H1 (cell line): ENCODE results near the gene CA14. TPM values are rescaled to one million over a fixed set of nuclear protein-coding genes. Genes with fewer than 3 reads are reported as not detected.

ENCODE experiments used
- CTCF ChIA-PET: fragments of 300-600 bp; sonication (Branson Sonifier 250); formaldehyde crosslinking; loops from one replicate; lab custom pipeline; 2021; ENCODE audit not compliant: partially characterized antibody; lab: Charles Lee
- POLR2A ChIA-PET: fragments of 300-600 bp; sonication (Branson Sonifier 250); formaldehyde crosslinking; loops from one replicate; lab custom pipeline; 2021; ENCODE audit warnings: inconsistent platforms; ENCODE audit not compliant: partially characterized antibody; lab: Charles Lee
- DNase-seq, 2 experiments: peaks; one replicate each; pipeline versions ENCODE4 v3.0.0 to v3.0.0-alpha.2; 2010 to 2022; ENCODE audit warnings: low spot score in 2 of 2, low read depth in 1 of 2, mixed read lengths in 1 of 2
- FAIRE-seq: peaks from 2 replicates; lab custom pipeline; 2011; peaks lifted over from hg19 to GRCh38; lab: Jason Lieb, UNC
- H2AFZ ChIP-seq: 2 replicates; pipeline ENCODE4 v1.8.1; 2012; ENCODE audit warnings: low read length, inconsistent platforms
- H2AK5ac ChIP-seq: 2 replicates; pipeline ENCODE4 v1.6.1; 2013; ENCODE audit warnings: low read depth, low read length
- H2BK120ac ChIP-seq: replicated peaks from 2 replicates; pipeline ENCODE3; 2013; ENCODE audit warnings: low read depth, low read length, inconsistent platforms
- H2BK12ac ChIP-seq: 2 replicates; pipeline ENCODE4 v1.6.1; 2013; ENCODE audit warnings: low read depth, low read length
- H2BK15ac ChIP-seq: 2 replicates; pipeline ENCODE4 v1.6.1; 2013; ENCODE audit warnings: low read length
- H2BK20ac ChIP-seq: 2 replicates; pipeline ENCODE4 v1.6.1; 2013; ENCODE audit warnings: low read length
- H2BK5ac ChIP-seq: 2 replicates; pipeline ENCODE4 v1.6.1; 2013; ENCODE audit warnings: low read depth, low read length
- H3K14ac ChIP-seq: 2 replicates; pipeline ENCODE4 v1.6.1; 2013; ENCODE audit warnings: inconsistent platforms; ENCODE audit not compliant: insufficient read length
- H3K18ac ChIP-seq: 2 replicates; pipeline ENCODE4 v1.6.1; 2013; ENCODE audit warnings: low read length; ENCODE audit errors: extremely low read depth
- H3K23ac ChIP-seq: 2 replicates; pipeline ENCODE4 v1.6.1; 2013; ENCODE audit warnings: inconsistent platforms; ENCODE audit not compliant: insufficient read length
- H3K23me2 ChIP-seq: 2 replicates; pipeline ENCODE4 v1.6.1; 2013; ENCODE audit warnings: low read depth, low read length
- H3K27ac ChIP-seq: 2 replicates; pipeline ENCODE4 v1.6.1; 2011; ENCODE audit warnings: low read depth, low read length, inconsistent platforms
- H3K27me3 ChIP-seq, 4 experiments: replicated peaks in 1 of 4; 1 replicate in 1 of 4; 2 replicates in 3 of 4; pipeline versions ENCODE4 v1.6.1 to v1.8.1; 2011 to 2013; ENCODE audit warnings: low read length in 3 of 4, mild to moderate bottlenecking in 3 of 4, inconsistent platforms in 2 of 4, mixed read lengths in 2 of 4, moderate library complexity in 1 of 4; ENCODE audit not compliant: control insufficient read depth in 3 of 4, insufficient read depth in 3 of 4; ENCODE audit errors: extremely low read depth in 1 of 4
- H3K36me3 ChIP-seq, 4 experiments: 2 replicates each; pipeline versions ENCODE4 v1.6.1 to v1.8.1; 2011 to 2013; ENCODE audit warnings: mild to moderate bottlenecking in 4 of 4, low read length in 3 of 4, moderate library complexity in 2 of 4, control low read depth in 1 of 4, inconsistent platforms in 1 of 4; ENCODE audit not compliant: insufficient read depth in 4 of 4, control insufficient read depth in 2 of 4
- H3K4ac ChIP-seq: replicated peaks from 2 replicates; pipeline ENCODE3; 2013; ENCODE audit warnings: low read length, low read depth, mixed read lengths, inconsistent platforms; ENCODE audit not compliant: insufficient read length
- H3K4me1 ChIP-seq, 4 experiments: replicated peaks in 1 of 4; 1 replicate in 1 of 4; 2 replicates in 3 of 4; pipeline versions ENCODE4 v1.6.1 to v1.8.1; 2011 to 2013; ENCODE audit warnings: low read length in 3 of 4, inconsistent platforms in 2 of 4, mixed read lengths in 1 of 4; ENCODE audit not compliant: insufficient read depth in 4 of 4, control insufficient read depth in 3 of 4
- H3K4me2 ChIP-seq, 2 experiments: 2 replicates each; pipeline versions ENCODE4 v1.6.1 to v1.8.1; 2011 to 2013; ENCODE audit warnings: low read depth in 2 of 2, low read length in 2 of 2, control low read depth in 1 of 2, inconsistent platforms in 1 of 2, mild to moderate bottlenecking in 1 of 2; ENCODE audit not compliant: insufficient read depth in 1 of 2
- H3K4me3 ChIP-seq, 4 experiments: fragments of 200-600, 300-600 bp in 1 of 4; sonication (generic), shearing (Covaris generic), sonication (Bioruptor Twin) in 1 of 4; 2 replicates each; pipeline versions ENCODE4 v1.5.1 to v1.8.1; 2011 to 2016; ENCODE audit warnings: low read length in 4 of 4, low read depth in 3 of 4, control low read depth in 2 of 4, inconsistent platforms in 2 of 4, mild to moderate bottlenecking in 2 of 4, mixed read lengths in 1 of 4, moderate library complexity in 1 of 4; ENCODE audit not compliant: insufficient read depth in 2 of 4; ENCODE audit errors: extremely low read depth in 1 of 4
- H3K56ac ChIP-seq: replicated peaks from 2 replicates; pipeline ENCODE3; 2013; ENCODE audit warnings: low read depth, mild to moderate bottlenecking, mixed read lengths, low read length, inconsistent platforms; ENCODE audit not compliant: insufficient read length
- H3K79me1 ChIP-seq: 2 replicates; pipeline ENCODE4 v1.6.1; 2013; ENCODE audit warnings: low read depth, low read length, control low read depth
- H3K79me2 ChIP-seq, 2 experiments: 2 replicates each; pipeline versions ENCODE4 v1.6.1 to v1.8.1; 2012 to 2013; ENCODE audit warnings: low read length in 2 of 2, mild to moderate bottlenecking in 2 of 2, inconsistent platforms in 1 of 2; ENCODE audit not compliant: insufficient read depth in 2 of 2, control insufficient read depth in 1 of 2
- H3K9ac ChIP-seq, 4 experiments: replicated peaks in 1 of 4; 1 replicate in 1 of 4; 2 replicates in 3 of 4; pipeline versions ENCODE4 v1.6.1 to v1.8.1; 2011 to 2013; ENCODE audit warnings: low read depth in 3 of 4, low read length in 3 of 4, control low read depth in 2 of 4, mild to moderate bottlenecking in 2 of 4, moderate library complexity in 2 of 4, inconsistent platforms in 1 of 4; ENCODE audit errors: extremely low read depth in 1 of 4
- H3K9me3 ChIP-seq, 2 experiments: 2 replicates each; pipeline versions ENCODE4 v1.6.1 to v1.8.1; 2012 to 2013; ENCODE audit warnings: mild to moderate bottlenecking in 2 of 2, moderate library complexity in 2 of 2, control low read depth in 1 of 2, inconsistent platforms in 1 of 2, low read depth in 1 of 2, low read length in 1 of 2, mixed read lengths in 1 of 2; ENCODE audit not compliant: insufficient read depth in 2 of 2
- H4K20me1 ChIP-seq, 2 experiments: replicated peaks in 1 of 2; 2 replicates each; pipeline versions ENCODE3 to v1.8.1; 2011 to 2013; ENCODE audit warnings: inconsistent platforms in 2 of 2, low read length in 2 of 2, mild to moderate bottlenecking in 1 of 2; ENCODE audit not compliant: insufficient read depth in 2 of 2, control insufficient read depth in 1 of 2
- H4K5ac ChIP-seq: 2 replicates; pipeline ENCODE4 v1.6.1; 2013; ENCODE audit warnings: low read length, low read depth, mixed read lengths, inconsistent platforms; ENCODE audit not compliant: insufficient read length
- H4K8ac ChIP-seq: 2 replicates; pipeline ENCODE4 v1.8.0; 2013; ENCODE audit warnings: mild to moderate bottlenecking, moderate library complexity, low read length, inconsistent platforms; ENCODE audit not compliant: insufficient read depth; ENCODE audit errors: extremely low read depth
- H4K91ac ChIP-seq: replicated peaks from 2 replicates; pipeline ENCODE3; 2013; ENCODE audit warnings: low read length, mixed read lengths, inconsistent platforms; ENCODE audit not compliant: insufficient read length
- CBX8 ChIP-seq: fragments of 300-800, 300-1000 bp; sonication (generic); IDR thresholded peaks from 2 replicates; pipeline ENCODE4 v1.7.1; 2016; ENCODE audit warnings: low read depth, low read length, borderline replicate concordance
- CREB1 ChIP-seq: IDR thresholded peaks from 2 replicates; pipeline ENCODE4 v1.6.1; 2012; ENCODE audit warnings: inconsistent platforms
- GTF2F1 ChIP-seq: IDR thresholded peaks from 2 replicates; pipeline ENCODE4 v1.6.1; 2012; ENCODE audit warnings: low read depth, low read length, improper control_type of control experiment, borderline replicate concordance
- SIN3A ChIP-seq, 2 experiments: IDR thresholded peaks in 1 of 2; conservative IDR thresholded peaks in 1 of 2; 2 replicates each; pipeline ENCODE4 v1.6.1; 2011 to 2012; ENCODE audit warnings: low read length in 2 of 2, improper control_type of control experiment in 1 of 2, low read depth in 1 of 2, mild to moderate bottlenecking in 1 of 2
- SP2 ChIP-seq: IDR thresholded peaks from 2 replicates; pipeline ENCODE4 v1.6.1; 2012; ENCODE audit warnings: mild to moderate bottlenecking, low read length, inconsistent platforms
- SRF ChIP-seq: IDR thresholded peaks from 2 replicates; pipeline ENCODE4 v1.6.1; 2011; ENCODE audit warnings: mild to moderate bottlenecking, low read depth, low read length, moderate library complexity
- TCF12 ChIP-seq: IDR thresholded peaks from 2 replicates; pipeline ENCODE4 v1.6.1; 2011; ENCODE audit warnings: low read depth, mild to moderate bottlenecking, low read length
- TEAD4 ChIP-seq: IDR thresholded peaks from 2 replicates; pipeline ENCODE4 v1.6.1; 2012; ENCODE audit warnings: low read depth, low read length, inconsistent platforms, mixed read lengths
- ZNF274 ChIP-seq: IDR thresholded peaks from 2 replicates; pipeline ENCODE4 v1.7.0; 2012; ENCODE audit warnings: low read length, borderline replicate concordance; ENCODE audit errors: extremely low read depth
- WGBS, 2 experiments: shearing (Covaris generic) in 1 of 2; methylation state at CpG; one replicate each; pipeline versions ENCODE4 v1.1.6 to v1.1.7; 2013 to 2015; ENCODE audit warnings: low lambda C conversion rate in 2 of 2, mixed read lengths in 2 of 2, inconsistent platforms in 1 of 2, low coverage in 1 of 2, missing lambda C conversion rate in 1 of 2; ENCODE audit not compliant: insufficient replicate concordance in 2 of 2, insufficient coverage in 1 of 2, insufficient read length in 1 of 2; ENCODE audit errors: extremely low coverage in 1 of 2, missing lambda C conversion rate in 1 of 2; 5-methylcytosine and 5-hydroxymethylcytosine counted together
- polyA plus RNA-seq, 7 experiments: library from polyadenylated mRNA; depleted of rRNA in 3 of 7; stranded (reverse) in 5 of 7; unstranded in 2 of 7; fragments of >200 nt in 5 of 7; fragments of 200-250 nt in 2 of 7; gene quantifications; 1 replicate in 5 of 7; 2 replicates in 1 of 7; 4 replicates in 1 of 7; pipeline versions ENCODE4 v1.2.1 to v1.2.3, GENCODE V29; 2011 to 2013; ENCODE audit warnings: missing spikeins in 2 of 7, mixed read lengths in 2 of 7
- total RNA-seq: library from RNA; stranded (reverse); fragmentation: NEBNext Ultra II Directional; extraction: Animal tissue kit (Norgen Biotek cat#: 25700); gene quantifications from 2 replicates; pipeline ENCODE4 v1.2.1, GENCODE V29; 2021
- TF ChIP-seq, protein P1 (sequence below): IDR thresholded peaks from 2 replicates; pipeline ENCODE4 v1.6.1; 2011; ENCODE audit warnings: low read depth, mild to moderate bottlenecking, low read length; ENCODE audit not compliant: insufficient read depth

Gene CA14
- total and polyA plus RNA-seq, 2 of the 8 experiments (the other 6 are each of a cell fraction or from before 2014, with no cell fraction given), result 52.3 to 105 TPM

DNA sequence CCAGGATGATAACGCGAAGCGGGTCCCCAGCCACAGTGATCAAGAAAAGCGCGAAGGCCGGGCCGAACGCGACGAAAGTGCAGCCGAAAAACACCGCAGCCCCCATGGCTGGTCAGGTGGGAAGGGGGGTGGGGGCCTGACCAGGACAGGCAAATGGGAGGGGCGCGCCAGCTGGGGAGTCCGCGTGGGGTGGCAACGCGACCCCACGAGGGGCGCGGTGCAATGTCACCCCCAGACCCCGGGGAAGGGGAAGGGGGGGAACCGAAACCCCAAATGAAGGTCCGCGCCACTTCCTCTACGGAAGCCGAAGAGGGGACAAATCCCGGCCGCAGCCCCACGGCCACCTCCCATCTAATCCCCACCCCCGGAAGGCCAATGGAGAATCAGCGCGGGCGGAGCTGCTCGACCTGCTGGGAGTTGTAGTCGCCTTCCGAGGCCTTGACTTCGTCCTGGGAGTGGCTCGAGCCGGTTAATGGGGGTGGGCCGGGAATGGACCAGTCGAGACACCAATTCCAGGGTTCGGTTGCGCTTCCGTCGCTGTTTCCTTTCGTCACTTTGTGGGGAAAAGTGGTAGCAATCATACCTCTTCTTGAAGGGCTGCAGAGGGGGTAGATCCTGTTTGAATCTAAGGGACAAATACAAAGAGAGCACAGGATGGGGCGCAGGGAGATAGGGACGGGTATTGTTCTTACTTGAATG, 11.3 kb downstream of the CA14 start, which contains the start of gene APH1A:
APH1A (minus strand) TSS at position 312 of the 699 bp plus-strand sequence; CDS start at position 106, 206 bp downstream.
- no peaks in the 10 kb centered on the region for H3K27me3 ChIP-seq
- H2BK120ac ChIP-seq, result no peak within 1 kb of the TSS
- peak within 1 kb of the TSS; percentile 47 for H3K56ac ChIP-seq
- peak within 1 kb of the TSS; percentile 61 for H2BK12ac ChIP-seq
- no peak within 1 kb of the TSS for H3K23ac ChIP-seq
- peak within 1 kb of the TSS; percentile 51; the same call in 1 of the 2 replicates for H3K18ac ChIP-seq
- 1% methylated on average over 38 of the region's 49 CpGs; no CpG with 5 or more reads in 1 of the 2 experiments for WGBS, 2 experiments
- no peak within 1 kb of the TSS for H3K14ac ChIP-seq
- peaks cover 10% of the 10 kb centered on the region for H3K23me2 ChIP-seq
- CTCF ChIA-PET, result interaction anchor here (1.1 to 16.5 kb wide), 3 partner anchors 13 to 30 kb away, joined by 4 to 326 read pairs (median 43); partner anchors contain the start of genes CA14 and CIART
- H3K4me2 ChIP-seq, result peak within 1 kb of the TSS; percentile 95 to 100
- peak within 1 kb of the TSS; percentile 79 for H4K5ac ChIP-seq
- H3K4me3 ChIP-seq, result peak within 1 kb of the TSS; percentile 81 to 99 (median 96)
- DNase-seq (peak; percentile 92 to 95), FAIRE-seq (peak; percentile 65)
- peaks cover 8 to 13% (median 10%) of the 10 kb centered on the region in 4 experiments; a peak in 6 of 7 replicates for H3K4me1 ChIP-seq
- peaks cover 14 to 33% (median 26%) of the 10 kb centered on the region in 4 experiments for H3K36me3 ChIP-seq
- no peak within 1 kb of the TSS for H2AFZ ChIP-seq
- H3K79me1 ChIP-seq, result peaks cover 11% of the 10 kb centered on the region; the same call in 1 of the 2 replicates
- H3K4ac ChIP-seq, result peak within 1 kb of the TSS; percentile 83
- peak within 1 kb of the TSS; percentile 72; the same call in 1 of the 2 replicates for H2AK5ac ChIP-seq
- H3K9ac ChIP-seq, result peak within 1 kb of the TSS; percentile 56 to 89 (median 84)
- H3K9me3 ChIP-seq, result no peaks in the 10 kb centered on the region
- H4K91ac ChIP-seq, result peak within 1 kb of the TSS; percentile 58
- 0 out of 2 replicates have a peak within 1 kb of the TSS, but pooled peaks have one; percentile 82 for H2BK20ac ChIP-seq
- peak within 1 kb of the TSS; percentile 69 for H3K27ac ChIP-seq
- H4K8ac ChIP-seq, result peak within 1 kb of the TSS; percentile 73; the same call in 1 of the 2 replicates
- no peak within 1 kb of the TSS; the same call in 1 of the 2 replicates for H2BK15ac ChIP-seq
- peaks cover 8 to 20% of the 10 kb centered on the region in 2 experiments; a peak in 3 of 4 replicates for H3K79me2 ChIP-seq
- peaks cover 3 to 4% of the 10 kb centered on the region in 2 experiments for H4K20me1 ChIP-seq
- POLR2A ChIA-PET, result interaction anchor here (0.6 to 25.2 kb wide), 15 partner anchors 11 to 247 kb away, joined by 3 to 535 read pairs (median 4); partner anchors contain the start of genes ANP32E, CA14, CIART and RPRD2
- peak within 1 kb of the TSS; percentile 80 for H2BK5ac ChIP-seq
- TF ChIP-seq SP2 (no peak), CREB1 (peak; percentile 98), CBX8 (no peak), SRF (peak; percentile 46; the same call in 1 of the 2 replicates), TEAD4 (peak; percentile 38; the same call in 1 of the 2 replicates), SIN3A (conservative IDR thresholded peaks at IDR 0.05 in 1 of 2, IDR thresholded peaks at IDR 0.05 in 1 of 2; ENCODE audit: low read depth in 1 of 2, low read length in 2 of 2) (peak; percentile 29 to 90; a peak in 3 of 4 replicates), GTF2F1 (no peak), TCF12 (0 out of 2 replicates have a peak, but pooled peaks have one; percentile 29), ZNF274 (no peak)
- TF ChIP-seq, protein P1, sequence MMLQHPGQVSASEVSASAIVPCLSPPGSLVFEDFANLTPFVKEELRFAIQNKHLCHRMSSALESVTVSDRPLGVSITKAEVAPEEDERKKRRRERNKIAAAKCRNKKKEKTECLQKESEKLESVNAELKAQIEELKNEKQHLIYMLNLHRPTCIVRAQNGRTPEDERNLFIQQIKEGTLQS, result peak; percentile 67; the same call in 1 of the 2 replicates
